GM12872 (cell line): ENCODE measurements around the gene BRMS1.

Experiments used
- CTCF ChIP-seq: IDR thresholded peaks from 3 replicates; pipeline ENCODE4 v1.5.1; 2011; ENCODE audit warnings: low read depth, mild to moderate bottlenecking, low read length, moderate library complexity; ENCODE audit not compliant: insufficient read depth

The BRMS1 gene

GRCh38 chr11:66291706-66292542, 53.0 kb downstream of the BRMS1 start, which contains the start of gene TMEM151A:
TSS of gene TMEM151A (plus strand) at chr11:66291894. CDS start at chr11:66292014, 120 bp downstream.
- TF ChIP-seq CTCF = no peak

- no peak for TF ChIP-seq CTCF
These were observed 53.6 kb downstream of the BRMS1 start for GRCh38 chr11:66291303-66291705.

- TF ChIP-seq CTCF = no peak
These were observed 54.6 kb downstream of the BRMS1 start for GRCh38 chr11:66290330-66290621.

GRCh38 chr11:66289548-66290329, 55.2 kb downstream of the BRMS1 start:
- no peak for TF ChIP-seq CTCF

- no peak for TF ChIP-seq CTCF
These were observed 56.0 kb downstream of the BRMS1 start, which contains the start of gene YIF1A for GRCh38 chr11:66288671-66289547. TSS of gene YIF1A (minus strand) at chr11:66289143. CDS start at chr11:66288985, 158 bp downstream.

- no peak for TF ChIP-seq CTCF
These were observed 56.8 kb downstream of the BRMS1 start for GRCh38 chr11:66287889-66288670.
